Left renal pelvis (tissue), 4 donors: ENCODE results near the gene MAPT. TPM values are rescaled to one million over a fixed set of nuclear protein-coding genes. Genes with fewer than 3 reads are reported as not detected.

Experiments
- DNase-seq, 4 donors: peaks; one replicate each; pipeline ENCODE4 v3.0.0-alpha.2; 2013; ENCODE audit warnings: low read depth in 4 of 4, low spot score in 3 of 4
- polyA plus RNA-seq, 4 donors: library from polyadenylated mRNA; unstranded; fragments of 120-200 nt; gene quantifications; one replicate each; pipeline ENCODE4 v1.2.1, GENCODE V29; 2013; ENCODE audit not compliant: insufficient read length in 4 of 4

MAPT gene
- 10 to 100 TPM in 1 of 4 donors, 1 to 10 TPM in 3; 7.2 to 11.2 (median 8.2) TPM for polyA plus RNA-seq

DNA sequence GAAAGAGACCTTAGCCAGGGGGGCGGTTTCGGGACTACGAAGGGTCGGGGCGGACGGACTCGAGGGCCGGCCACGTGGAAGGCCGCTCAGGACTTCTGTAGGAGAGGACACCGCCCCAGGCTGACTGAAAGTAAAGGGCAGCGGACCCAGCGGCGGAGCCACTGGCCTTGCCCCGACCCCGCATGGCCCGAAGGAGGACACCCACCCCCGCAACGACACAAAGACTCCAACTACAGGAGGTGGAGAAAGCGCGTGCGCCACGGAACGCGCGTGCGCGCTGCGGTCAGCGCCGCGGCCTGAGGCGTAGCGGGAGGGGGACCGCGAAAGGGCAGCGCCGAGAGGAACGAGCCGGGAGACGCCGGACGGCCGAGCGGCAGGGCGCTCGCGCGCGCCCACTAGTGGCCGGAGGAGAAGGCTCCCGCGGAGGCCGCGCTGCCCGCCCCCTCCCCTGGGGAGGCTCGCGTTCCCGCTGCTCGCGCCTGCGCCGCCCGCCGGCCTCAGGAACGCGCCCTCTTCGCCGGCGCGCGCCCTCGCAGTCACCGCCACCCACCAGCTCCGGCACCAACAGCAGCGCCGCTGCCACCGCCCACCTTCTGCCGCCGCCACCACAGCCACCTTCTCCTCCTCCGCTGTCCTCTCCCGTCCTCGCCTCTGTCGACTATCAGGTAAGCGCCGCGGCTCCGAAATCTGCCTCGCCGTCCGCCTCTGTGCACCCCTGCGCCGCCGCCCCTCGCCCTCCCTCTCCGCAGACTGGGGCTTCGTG is at the start of gene MAPT:
MAPT (plus strand) TSS at position 533 of the 763 bp plus-strand sequence. CDS start 67,784 bp downstream, outside the sequence.
- peak; percentile 88 to 92 (median 89) for DNase-seq

DNA sequence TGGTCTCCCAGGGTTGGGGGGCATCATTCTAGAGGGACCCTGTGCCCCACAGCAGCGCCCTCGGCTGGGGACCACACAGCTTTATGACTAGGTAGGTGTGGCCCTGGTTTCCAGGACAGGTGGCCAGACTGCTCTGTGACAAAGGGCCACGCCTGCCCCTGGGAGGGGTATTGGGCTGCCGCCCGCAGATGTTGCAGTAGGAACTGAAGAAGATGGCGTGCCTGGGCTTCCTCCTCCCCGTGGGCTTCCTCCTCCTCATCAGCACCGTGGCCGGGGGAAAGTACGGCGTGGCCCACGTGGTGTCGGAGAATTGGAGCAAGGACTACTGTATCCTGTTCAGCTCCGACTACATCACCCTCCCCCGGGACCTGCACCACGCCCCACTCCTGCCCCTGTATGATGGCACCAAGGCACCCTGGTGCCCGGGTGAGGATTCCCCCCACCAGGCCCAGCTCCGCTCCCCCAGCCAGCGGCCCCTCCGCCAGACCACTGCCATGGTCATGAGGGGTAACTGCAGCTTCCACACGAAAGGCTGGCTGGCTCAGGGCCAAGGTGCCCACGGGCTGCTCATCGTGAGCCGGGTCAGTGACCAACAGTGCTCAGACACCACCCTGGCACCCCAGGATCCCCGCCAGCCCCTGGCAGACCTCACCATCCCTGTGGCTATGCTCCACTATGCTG is 49.5 kb upstream of the MAPT start, which contains the start of gene SPPL2C:
SPPL2C (plus strand) TSS at position 187 of the 681 bp plus-strand sequence; CDS start at position 213, 26 bp downstream.
- DNase-seq: no peak

DNA sequence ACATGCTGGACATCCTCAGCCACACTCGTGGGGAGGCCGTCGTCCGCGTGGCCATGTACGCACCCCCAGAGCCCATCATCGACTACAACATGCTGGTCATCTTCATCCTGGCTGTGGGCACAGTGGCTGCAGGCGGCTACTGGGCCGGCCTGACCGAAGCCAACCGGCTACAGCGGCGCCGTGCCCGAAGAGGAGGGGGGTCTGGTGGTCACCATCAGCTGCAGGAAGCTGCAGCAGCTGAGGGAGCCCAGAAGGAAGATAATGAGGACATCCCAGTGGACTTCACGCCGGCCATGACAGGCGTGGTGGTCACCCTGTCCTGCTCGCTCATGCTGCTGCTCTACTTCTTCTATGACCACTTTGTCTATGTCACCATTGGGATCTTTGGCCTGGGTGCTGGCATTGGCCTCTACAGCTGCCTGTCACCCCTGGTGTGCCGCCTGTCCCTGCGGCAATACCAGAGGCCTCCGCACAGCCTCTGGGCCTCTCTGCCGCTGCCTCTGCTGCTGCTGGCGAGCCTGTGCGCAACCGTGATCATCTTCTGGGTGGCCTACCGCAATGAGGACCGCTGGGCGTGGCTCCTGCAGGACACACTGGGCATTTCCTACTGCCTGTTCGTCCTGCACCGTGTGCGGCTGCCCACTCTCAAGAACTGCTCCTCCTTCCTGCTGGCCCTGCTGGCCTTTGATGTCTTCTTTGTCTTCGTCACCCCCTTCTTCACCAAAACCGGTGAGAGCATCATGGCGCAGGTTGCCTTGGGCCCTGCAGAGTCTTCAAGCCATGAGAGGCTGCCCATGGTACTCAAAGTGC is 48.8 kb upstream of the MAPT start:
- no peak for DNase-seq

DNA sequence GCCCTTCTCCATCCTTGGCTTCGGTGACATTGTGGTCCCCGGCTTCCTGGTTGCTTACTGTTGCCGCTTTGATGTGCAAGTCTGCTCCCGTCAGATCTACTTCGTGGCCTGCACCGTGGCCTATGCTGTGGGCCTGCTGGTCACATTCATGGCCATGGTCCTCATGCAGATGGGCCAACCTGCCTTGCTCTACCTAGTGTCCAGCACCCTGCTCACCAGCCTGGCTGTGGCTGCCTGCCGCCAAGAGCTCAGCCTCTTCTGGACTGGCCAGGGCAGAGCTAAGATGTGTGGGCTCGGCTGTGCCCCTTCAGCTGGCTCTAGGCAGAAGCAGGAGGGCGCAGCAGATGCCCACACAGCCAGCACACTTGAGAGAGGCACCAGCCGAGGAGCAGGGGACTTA is 48.1 kb upstream of the MAPT start:
- no peak for DNase-seq

DNA sequence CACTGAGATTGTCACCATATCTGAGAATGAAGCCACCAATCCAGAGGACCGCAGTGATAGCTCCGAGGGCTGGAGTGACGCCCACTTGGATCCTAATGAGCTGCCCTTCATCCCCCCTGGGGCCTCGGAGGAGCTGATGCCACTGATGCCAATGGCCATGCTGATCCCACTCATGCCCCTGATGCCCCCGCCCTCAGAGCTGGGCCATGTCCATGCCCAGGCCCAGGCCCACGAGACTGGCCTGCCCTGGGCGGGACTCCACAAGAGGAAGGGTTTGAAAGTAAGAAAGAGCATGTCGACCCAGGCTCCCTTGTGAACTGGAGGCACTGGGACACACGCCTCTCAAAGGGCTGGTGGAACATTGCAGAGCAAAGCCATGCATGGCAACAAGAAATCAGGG is 47.7 kb upstream of the MAPT start:
- no peak for DNase-seq

DNA sequence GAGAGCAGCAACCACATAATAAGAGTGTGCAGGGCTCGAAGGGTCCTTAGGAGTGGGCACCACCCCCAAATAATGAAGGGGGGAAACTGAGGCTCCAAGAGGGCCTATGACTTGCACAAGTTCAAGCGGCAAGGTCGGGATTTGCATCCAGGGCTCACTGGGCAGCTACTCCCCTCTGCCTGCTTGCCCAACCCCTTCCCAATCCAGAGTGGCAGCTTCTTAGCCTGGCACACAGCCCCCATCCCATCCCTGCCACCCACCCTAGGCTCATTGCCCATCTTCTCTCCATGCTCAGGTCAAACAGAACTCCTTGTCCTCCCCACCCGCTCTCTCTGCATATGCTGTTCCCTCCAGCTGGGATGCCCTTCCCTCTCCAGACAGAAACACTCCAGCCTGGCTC is 47.3 kb upstream of the MAPT start:
- DNase-seq: no peak

DNA sequence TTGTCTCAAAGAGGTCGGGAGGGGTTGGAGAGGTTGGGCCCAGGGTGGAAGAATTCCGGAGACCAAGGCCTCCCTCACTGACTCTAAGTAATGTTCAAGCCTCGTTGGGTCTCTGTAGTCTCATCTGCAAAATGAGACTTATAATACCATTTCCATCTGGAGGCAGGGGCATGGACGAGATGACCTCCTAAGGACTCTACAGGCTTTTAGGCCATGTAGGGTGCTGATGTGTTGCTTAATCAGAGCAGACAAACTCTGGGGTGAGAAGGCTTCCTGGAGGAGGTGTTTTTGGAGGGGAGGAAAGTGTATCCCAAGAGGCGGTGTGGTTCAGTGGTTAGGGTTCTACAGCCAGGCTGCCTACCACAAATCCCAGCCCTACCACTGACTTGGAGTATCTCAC is 46.6 kb upstream of the MAPT start:
- no peak for DNase-seq

DNA sequence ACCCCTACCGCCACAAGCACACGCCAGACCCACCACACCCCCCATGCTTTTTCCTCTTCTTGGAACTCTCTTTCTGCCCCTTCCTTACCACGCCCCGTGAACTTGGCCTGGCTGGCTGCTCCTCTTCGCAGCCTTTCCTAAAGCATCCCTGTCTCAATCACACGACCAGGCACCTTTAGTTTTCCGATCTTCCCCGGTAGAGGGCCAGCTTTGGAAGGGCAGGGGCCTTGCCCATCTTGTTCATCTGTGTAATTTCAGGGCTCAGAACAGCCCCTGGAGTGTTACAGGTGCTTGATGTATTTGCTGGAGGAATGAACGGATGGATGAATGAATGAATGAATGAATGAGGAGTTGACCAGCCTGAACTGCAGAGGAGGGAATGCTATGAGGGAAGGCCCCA is 45.9 kb upstream of the MAPT start:
- no peak for DNase-seq

DNA sequence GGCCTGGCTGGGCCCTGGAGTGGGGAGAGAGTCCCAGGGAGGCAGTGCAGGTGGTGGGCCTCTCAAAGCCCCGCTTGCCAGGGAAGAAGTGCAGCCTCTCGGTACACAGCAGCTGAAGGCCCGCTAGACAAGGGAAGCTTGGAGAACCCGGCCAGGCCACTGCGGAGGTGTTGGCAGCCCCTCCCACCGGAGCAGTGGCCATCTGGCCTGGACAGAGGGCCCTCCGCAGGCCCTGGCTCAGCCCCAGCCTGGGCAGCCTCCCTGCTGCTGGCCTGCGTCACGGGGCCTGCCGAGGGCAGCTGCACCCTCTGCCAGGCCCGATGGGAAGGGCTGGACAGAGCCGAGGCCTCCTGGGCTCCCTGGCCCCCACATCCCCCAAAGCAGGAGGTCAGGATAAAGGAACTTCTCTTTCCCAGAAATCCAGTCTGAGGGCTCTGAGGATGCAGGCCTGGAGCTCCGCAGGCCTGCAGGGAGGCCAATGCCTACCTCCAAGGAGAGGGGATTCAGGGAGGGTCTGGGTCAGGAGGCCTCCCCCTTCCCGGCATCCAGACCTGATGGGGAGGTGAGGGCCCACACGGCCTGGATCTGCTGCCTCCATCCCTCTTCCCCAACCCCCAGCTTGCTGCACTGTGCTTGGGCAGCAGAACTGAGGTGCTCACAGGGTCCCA is 45.4 kb upstream of the MAPT start:
- DNase-seq: no peak

DNA sequence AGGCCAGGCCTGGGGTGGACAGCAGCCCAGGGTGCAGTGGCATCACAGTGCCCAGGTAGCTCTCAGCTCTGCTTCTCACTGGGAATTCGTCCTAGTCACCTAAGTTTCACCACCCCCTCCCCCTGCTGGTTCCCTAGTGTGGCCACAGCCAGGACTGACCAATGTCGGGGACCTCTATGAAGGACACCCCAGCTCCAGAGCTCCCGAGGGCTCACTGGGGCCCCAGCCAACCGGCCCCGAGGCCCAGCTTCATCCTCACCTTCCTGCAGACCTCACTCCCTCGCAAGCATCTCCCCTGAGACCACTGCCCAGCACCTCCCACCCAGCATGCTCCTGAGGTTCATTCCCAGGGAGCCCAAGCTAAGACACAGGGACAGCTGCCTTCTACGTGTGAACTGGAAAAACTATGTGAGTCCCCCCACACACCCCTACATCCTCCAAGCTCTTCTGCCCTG is 44.8 kb upstream of the MAPT start:
- DNase-seq: no peak

DNA sequence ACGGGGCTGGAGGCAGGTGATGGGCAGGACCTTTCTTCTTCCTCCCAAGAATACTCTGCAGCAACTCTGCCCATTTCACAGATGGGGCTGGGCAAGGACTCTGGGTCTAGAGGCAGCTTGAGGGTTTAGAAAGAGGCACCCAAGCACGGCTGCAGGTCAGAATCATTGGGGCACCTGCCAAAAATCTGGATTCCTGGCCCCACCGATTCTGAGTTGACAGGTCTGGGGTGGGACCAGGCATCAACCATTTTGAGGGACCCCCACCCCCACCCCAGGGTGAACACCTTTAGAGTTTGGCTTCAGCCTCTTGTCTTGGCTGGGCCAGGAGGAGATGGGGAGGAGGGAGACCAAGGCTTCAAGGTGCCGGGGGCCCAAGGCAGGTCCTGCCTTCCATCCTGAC is 44.3 kb upstream of the MAPT start:
- DNase-seq: no peak

DNA sequence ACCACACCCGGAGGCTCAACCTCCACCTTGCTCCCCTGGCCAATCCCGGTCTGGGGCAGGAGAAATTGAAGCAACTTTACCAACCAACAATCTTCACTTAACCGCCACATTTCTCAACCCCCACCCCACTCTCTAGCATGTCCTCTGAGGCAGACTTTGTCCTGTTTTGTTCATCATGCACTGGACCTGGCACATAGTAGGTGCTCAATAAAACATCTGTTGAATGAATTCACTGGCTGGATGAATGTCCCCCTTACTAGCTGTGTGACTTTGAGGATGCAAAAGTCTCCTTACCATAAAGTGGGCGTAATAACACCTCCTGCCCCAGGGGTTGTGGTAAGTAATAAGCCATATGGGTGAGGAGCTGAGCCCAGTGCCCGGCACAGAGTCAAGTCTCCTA is 43.9 kb upstream of the MAPT start:
- no peak for DNase-seq

DNA sequence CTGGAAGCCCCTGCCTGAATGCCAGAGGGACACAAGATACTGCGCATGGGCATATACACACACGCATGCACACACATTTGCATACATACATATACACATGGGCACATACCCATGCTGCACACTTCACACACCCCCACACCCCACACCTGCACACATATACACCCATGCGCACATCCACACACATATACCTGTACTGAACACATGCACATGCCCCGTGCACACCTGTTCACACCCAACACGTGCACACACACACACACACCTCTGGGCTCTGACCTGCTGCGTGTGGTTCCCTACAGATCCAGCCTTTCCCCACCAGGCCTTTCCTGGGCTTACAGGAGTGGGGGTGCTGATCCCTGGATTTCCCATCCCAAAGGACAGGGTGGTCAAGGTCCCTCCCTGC is 43.3 kb upstream of the MAPT start:
- DNase-seq: no peak

DNA sequence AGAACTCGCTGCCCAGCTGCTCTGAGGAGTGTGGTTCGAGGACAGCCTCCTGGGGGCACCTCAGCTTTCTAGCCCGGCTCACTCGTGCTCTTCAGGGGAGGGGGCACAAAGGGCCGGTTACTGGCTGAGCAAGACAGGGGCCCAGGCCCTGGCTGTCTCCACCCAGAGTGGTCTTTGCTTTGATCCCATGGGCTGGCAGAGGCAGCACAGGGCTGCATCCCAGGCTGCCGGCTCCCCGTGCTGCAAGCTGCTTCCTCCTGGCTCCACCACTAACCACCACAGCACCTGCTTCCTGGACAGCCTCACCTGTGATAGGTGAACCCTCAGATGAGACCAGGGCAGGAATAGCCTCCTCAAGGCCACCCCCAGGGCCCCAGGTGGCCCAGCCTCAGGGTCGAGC is 42.9 kb upstream of the MAPT start:
- no peak for DNase-seq

DNA sequence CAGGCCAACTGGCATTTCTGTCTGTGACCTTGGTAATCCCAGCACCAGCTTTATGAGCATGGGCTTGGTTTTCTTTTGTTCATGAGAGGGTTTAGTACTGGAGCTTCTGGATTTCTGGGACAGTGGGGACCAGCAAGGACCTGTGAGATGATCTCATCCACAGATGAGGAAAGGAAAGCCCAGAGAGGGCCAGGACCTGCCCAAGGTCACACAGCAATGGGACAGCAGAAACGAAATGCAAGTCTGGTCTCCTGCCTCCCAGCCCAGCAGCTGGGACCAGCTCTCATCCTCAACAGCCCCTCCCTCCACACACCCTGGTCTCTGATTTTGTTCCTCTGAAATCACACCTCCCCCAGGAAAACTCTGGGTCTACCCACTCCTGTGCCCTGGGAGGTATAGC is 42.5 kb upstream of the MAPT start:
- DNase-seq: no peak

DNA sequence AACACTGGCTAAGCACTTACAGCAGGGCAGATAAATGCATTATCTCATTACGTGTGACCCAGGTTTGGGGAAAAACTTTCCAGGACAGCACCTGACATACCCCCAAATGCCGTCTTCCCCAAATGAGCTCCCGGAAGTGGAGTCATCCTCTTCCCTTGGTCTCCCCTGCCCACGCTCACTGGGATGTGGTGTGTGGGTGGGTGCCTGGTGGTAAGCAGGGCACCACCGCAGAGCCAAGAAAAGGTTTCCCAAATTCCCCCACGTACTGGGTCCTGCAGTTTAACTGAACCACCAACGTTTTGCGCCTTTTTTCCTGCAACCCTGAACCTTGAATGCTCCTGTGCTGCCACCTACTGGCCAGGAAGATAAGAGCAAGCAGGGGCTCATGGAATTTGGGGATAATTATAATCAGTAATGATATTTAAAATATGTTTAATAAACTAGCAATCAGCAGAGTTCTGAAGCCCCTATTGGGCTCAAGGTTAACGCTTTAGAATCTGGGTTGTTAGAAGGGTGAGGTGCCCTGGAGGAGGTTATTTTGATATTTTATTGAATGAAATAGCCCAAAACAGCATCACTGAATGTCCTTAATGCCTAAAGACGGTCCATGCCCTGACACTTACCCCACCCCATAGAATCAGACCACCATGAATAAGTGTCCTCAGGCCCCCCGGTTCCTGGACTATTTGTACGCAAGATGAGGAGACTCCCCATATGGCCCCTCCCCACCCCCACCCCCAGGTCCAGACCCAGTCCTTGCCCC is 41.6 kb upstream of the MAPT start:
- DNase-seq: peak in 3 of 4 donors; percentile 20 to 30 (median 24)

DNA sequence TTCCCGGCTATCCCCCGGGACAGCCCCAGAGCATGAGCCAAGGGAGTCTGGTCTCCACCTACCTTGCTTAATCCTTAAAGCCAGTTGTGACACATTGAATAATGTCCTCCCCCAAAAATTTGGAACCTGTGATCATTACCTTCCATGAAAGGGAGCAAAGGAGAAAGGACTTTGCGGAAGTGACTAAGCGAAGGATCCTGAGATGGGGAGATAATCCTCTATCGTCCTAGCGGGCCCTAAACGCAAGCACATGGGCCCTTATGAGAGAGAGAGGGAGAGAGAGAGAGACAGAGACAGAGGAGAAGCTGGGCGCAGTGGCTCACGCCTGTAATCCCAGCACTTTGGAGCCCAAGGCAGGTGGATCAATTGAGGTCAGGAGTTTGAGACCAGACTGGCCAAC is 40.1 kb upstream of the MAPT start:
- no peak for DNase-seq

DNA sequence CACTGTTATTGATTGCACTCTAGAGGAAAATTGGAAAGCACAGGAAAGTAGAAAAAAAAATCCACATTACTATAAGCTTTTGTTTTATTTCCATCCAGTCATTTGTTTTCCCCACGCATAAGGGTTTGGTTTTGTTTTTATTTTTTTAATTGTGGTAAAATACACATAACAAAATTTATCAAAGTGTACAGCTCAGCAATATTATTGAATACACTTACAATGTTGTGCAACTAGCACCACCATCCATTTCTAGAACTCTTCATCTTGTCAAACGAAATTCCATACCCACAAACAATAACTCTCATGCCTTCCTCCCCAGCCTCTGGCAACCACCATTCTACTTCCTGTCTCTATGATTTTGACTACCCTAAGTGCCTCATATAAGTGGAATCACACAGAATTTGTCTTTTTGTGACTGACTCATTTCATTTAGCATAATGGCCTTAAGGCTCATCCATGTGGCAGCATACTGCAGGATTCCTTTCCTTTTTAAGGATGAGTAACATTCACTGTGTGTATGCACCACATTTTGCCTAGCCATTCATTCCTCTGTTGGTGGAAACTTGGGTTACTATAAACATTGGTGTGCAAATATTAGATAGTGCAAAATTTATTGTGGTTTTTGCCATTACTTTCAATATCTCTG is 38.5 kb upstream of the MAPT start:
- no peak for DNase-seq

DNA sequence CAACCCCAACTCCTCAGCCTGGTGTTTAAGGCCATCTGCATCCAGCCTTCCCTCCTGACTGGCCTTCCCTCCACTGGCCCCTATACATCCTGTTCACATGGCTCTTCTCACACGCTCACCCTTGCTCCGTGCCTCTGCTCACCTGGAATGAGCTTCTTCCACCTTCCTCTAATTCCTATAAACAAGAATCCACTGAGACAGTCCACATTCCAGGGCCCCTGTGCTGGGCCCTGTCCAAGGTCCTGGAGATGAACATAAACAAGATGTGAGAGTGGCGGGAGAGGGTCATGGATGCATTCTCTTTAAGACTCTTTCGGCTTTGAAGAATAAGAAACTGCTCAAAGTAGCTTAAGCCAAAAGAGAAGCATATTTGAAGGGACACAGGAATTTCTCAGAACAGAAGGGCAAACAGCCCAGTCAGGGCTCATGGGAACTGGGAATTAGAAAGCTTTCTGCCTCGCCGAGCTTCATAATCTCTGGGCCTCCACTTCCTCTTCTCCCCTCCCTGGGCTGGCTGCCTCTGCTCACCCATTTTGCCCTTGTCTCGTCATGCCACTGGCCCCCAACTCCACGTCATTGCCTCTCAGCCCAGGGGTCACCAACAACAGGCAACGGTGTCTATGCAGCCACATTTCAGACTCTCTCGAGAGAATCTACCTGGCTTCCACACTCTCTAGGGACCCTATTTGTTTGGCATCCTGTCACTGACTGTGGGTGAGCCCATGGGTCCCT is 36.2 kb upstream of the MAPT start:
- DNase-seq: peak; percentile 35 to 63 (median 52)
